Measurements from ENCODE around the gene FHDC1.

FHDC1 gene

GRCh38 chr4:153002110-153002509 lies 66.0 kb downstream of the FHDC1 start:
- TF ChIP-seq CTCF (IDR thresholded peaks at IDR 0.05; ENCODE audit: borderline replicate concordance, insufficient read depth, low read depth, low read length) = no peak
- H3K4me3 ChIP-seq (ENCODE audit: low read depth, low read length) = no peak overlapping the region

GRCh38 chr4:153004081-153004850 lies 68.1 kb downstream of the FHDC1 start:
- TF ChIP-seq CTCF (IDR thresholded peaks at IDR 0.05; ENCODE audit: borderline replicate concordance, insufficient read depth, low read depth, low read length) = no peak
- H3K4me3 ChIP-seq (ENCODE audit: low read depth, low read length) = no peak overlapping the region

- no peak for TF ChIP-seq CTCF (IDR thresholded peaks at IDR 0.05; ENCODE audit: borderline replicate concordance, insufficient read depth, low read depth, low read length)
- H3K4me3 ChIP-seq (ENCODE audit: low read depth, low read length) = no peak overlapping the region
These were observed 69.8 kb downstream of the FHDC1 start for GRCh38 chr4:153005899-153006381.

GRCh38 chr4:153008578-153009199 lies 72.6 kb downstream of the FHDC1 start:
- no peak for TF ChIP-seq CTCF (IDR thresholded peaks at IDR 0.05; ENCODE audit: borderline replicate concordance, insufficient read depth, low read depth, low read length)

GRCh38 chr4:153010146-153010545 lies 74.0 kb downstream of the FHDC1 start:
- TF ChIP-seq CTCF (IDR thresholded peaks at IDR 0.05; ENCODE audit: borderline replicate concordance, insufficient read depth, low read depth, low read length) = no peak
- H3K4me3 ChIP-seq (ENCODE audit: low read depth, low read length) = no peak overlapping the region

More at GRCh38 chr4:153008578-153009199, 72.6 kb downstream of the FHDC1 start:
- H3K4me3 ChIP-seq (ENCODE audit: low read depth, low read length) = no peak overlapping the region

- TF ChIP-seq CTCF (IDR thresholded peaks at IDR 0.05; ENCODE audit: borderline replicate concordance, insufficient read depth, low read depth, low read length) = no peak
- no peak overlapping the region for H3K4me3 ChIP-seq (ENCODE audit: low read depth, low read length)
These were observed 77.3 kb downstream of the FHDC1 start for GRCh38 chr4:153013202-153013977.

Data from GM12875 (cell line).